Stimulated activated CD4-positive, alpha-beta T cell treated with anti-CD3 and anti-CD28 coated beads, Interleukin-15, amount 100 ng/mL, for 48 hours (primary cell): ENCODE measurements around the gene USH2A.

Experiments
- DNase-seq, 2 donors: peaks; one replicate each; pipeline ENCODE4 v3.0.0-alpha.2; 2020; ENCODE audit warnings: low read depth in 2 of 2

USH2A gene

GRCh38 chr1:215718575-215719287 lies 704.5 kb downstream of the USH2A start:
- DNase-seq: no peak

GRCh38 chr1:215717677-215718426 lies 705.4 kb downstream of the USH2A start:
- DNase-seq: no peak

GRCh38 chr1:215710899-215711225 lies 712.4 kb downstream of the USH2A start:
- no peak for DNase-seq

GRCh38 chr1:215710036-215710898 lies 713.0 kb downstream of the USH2A start:
- peak in 1 of 2 donors; percentile 1 for DNase-seq

DNA sequence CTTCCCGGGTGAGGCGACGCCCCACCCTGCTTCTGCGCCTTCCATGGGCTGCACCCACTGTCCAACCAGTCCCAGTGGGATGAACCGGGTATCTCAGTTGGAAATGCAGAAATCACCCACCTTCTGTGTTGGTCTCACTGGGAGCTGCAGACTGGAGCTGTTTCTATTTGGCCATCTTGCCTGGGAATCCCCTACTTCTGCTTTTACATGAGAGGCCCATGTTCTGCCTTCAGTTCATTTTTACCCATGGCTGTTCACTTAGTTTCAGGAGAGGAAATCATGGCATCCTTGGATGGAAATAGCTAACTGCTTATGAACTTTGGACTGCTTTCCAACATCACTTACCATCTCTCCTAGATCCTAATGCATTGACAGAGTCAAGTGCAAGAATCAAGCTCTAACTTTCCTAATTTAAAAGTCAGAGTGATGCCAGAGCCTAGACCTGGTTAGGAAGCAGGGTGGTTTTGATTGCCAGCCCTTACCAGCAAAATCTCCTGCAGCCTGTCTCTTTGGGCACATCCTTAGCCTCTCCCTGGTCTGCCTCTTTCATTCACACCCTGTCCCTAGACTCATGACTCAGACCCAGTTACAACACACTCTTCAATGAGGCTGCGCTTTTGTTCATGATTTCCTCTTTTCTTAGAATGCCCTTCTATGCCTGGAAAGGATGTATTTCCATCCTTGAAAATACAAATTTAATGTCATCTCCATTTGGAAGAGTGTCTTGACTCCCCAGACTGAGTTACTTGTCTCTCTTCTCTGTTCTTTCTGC lies 719.0 kb downstream of the USH2A start:
- DNase-seq: no peak

DNA sequence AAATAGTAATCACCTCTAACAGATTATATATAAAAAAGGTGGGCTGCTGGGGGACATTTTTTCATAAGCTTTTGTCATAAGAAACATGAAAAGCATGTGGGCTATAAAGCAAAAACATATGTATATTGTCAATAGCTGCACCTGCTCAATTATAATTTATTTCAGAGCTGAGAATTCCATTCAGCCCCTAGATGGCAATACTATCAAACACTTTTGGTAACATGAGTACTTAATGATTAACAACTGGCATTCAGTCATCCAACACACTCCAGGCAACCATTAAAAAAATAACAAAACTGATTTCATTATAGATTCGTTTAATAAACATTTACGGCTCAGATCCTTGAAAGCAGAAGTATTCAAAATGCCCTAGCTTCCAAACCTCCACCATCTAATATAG lies 741.0 kb downstream of the USH2A start:
- DNase-seq: no peak

DNA sequence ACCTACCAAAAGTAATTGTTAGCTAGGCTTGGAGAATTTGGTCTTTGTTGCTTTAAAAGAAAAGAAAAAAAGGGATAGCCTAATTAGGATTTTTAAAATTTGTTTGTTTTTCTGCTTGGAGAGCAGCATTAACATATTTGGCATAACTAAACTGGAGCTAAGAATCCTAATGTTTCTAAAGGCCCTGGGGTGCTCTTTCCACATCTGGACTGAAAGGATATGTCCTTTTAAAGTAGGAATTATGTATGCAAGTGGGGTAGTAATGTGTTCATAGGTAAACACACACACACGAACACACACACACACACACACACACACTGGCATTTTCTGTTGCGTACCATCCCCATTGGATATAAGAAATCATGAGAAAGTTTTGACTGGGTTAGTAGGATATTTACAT lies 742.2 kb downstream of the USH2A start:
- no peak for DNase-seq

GRCh38 chr1:215679231-215679630 lies 744.0 kb downstream of the USH2A start:
- DNase-seq: no peak

DNA sequence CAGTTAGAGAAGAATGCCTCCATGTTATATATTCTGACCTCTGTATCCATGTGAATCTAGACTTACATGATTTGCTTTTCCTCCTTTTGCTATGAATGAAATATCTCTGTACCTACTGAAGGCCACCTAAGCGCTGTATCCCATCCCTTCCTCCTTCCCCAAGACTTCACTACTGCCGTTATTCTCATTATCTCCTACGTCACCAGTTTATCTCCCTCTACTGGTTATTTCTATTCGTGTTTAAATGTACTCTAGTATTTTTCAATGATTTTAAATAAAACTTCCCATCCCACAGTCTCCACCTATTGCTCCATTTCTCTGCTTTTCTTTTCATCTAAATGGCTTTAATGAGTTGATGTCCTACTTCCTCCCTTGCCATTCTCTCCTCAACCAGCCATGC lies 746.1 kb downstream of the USH2A start:
- DNase-seq: no peak

GRCh38 chr1:215673943-215674342 lies 749.3 kb downstream of the USH2A start:
- DNase-seq: no peak

DNA sequence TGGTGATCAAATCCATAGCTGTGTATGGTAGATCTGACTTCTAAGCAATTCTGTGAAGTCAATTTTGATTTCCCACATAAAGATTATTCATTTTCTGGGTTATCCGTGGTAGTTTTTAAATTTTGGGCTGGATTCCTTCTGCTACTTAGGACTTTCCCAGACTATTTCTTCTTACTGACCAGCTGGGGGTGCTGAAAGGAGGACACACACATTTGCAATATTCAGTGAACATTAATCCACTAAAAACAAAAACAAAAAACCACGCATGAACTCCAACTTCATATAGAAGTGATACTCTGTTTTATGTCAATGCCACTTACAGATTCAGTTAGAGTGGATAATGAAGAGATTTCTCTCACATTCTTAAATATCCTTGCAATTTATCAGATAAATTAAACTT lies 750.8 kb downstream of the USH2A start:
- no peak for DNase-seq

DNA sequence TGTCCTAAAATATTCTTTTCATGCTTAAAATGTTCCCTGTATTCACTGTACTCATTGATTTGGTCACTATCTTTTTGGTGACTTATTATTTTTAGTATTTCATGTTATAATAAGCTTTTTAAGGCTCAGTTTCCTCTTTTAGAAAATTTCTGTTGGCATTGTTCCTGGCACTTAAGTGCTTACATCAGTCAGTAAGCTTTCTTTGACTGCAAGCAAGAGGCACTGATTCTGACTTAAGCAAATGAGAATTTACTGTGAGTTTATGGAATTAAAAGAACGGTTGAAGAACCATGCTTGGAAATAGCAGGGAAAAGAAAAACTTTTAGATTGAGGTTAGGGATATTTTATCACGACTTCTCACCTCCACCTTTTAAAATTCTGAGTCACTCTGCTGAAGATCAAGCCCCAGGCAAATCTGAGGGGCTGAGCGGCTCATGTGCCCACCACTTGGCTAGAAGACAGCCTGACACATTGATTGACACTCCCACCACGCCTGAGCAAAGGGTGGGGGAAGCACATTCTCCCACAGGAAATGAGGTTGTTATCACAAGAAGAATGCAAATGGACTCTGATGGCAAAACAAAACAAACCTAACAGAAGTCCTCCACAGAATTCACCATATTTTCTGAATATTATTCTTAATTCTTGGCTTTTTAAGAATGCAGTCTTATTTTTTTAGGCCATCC lies 753.3 kb downstream of the USH2A start:
- no peak for DNase-seq

DNA sequence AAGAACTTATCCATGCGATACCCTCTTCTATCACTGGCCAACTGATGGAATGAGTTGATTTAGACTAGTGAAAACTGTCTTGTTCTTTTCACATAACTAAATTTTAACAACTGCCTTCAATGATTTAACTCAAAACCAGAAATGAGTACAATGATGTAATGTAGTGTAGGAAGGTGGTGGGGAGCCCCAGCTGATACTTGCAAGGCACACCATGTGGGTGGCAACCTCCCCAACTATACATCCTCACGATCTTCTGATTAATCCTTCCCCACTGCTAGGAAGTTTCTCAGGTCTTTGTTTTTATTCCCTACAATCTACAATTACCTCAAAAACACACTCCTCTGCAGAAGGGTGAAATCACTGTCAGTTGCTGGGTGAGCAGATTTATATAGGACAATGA lies 755.5 kb downstream of the USH2A start:
- no peak for DNase-seq

- DNase-seq: peak; percentile 3 to 7
Observed at GRCh38 chr1:215665215-215665614, 758.0 kb downstream of the USH2A start.

GRCh38 chr1:215661033-215661432 lies 762.2 kb downstream of the USH2A start:
- no peak for DNase-seq

DNA sequence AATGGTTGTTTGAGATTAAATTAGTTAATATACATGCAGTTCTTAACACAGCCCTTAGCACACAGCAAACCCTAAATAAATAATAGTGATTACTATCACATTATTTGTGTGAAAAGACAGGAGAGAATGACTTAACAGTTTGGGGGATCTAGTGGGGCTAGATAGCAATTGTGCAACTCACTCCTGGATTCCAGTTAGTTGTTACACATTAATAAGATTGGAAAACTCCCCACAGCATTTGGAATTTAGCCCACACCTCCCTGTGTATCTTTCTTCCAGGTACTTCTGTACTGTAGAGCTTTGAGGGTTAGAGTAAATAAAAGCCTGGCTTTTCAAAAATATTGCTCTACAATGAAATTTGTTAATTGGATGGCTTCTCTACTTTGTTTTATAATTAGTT lies 763.0 kb downstream of the USH2A start:
- DNase-seq: no peak

- no peak for DNase-seq
Observed at GRCh38 chr1:215657047-215657446, 766.2 kb downstream of the USH2A start.

GRCh38 chr1:215652371-215652770 lies 770.9 kb downstream of the USH2A start:
- DNase-seq: no peak

GRCh38 chr1:215651867-215652266 lies 771.4 kb downstream of the USH2A start:
- DNase-seq: no peak

GRCh38 chr1:215650446-215651149 lies 772.6 kb downstream of the USH2A start:
- no peak for DNase-seq

DNA sequence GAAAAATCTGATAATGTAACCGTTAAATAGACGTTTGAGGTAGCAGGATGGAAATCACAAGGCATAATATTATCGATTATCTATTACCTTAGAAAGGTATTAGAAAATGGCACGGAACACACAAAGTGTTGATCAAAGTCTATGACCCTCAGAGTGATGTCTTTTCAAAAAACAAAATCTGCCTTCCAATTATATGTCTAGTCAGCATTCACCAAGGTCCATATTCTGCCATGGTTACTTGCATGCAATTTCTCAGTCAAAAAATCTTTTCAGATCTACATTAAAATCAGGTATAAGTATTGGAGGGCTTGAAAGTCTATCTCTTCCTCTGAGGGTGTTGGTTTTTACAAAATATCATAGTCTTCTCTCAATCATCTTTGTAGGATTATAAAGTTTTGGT lies 774.3 kb downstream of the USH2A start:
- no peak for DNase-seq
